Measurements from ENCODE around the gene LCE1B.

GRCh38 chr1:152777510-152778137 lies 34.1 kb upstream of the LCE1B start:
- TF ChIP-seq PREB (CRISPR knock-in tag; IDR thresholded peaks at IDR 0.05; ENCODE audit: borderline replicate concordance) (no peak), CTCF (IDR thresholded peaks at IDR 0.05) (no peak), ZNF281 (CRISPR knock-in tag; IDR thresholded peaks at IDR 0.05) (no peak), E2F5 (CRISPR knock-in tag; IDR thresholded peaks at IDR 0.05) (no peak), CREB1 (CRISPR knock-in tag; IDR thresholded peaks at IDR 0.05) (no peak), ZNF121 (CRISPR knock-in tag; IDR thresholded peaks at IDR 0.05) (no peak), PRRX2 (CRISPR knock-in tag; IDR thresholded peaks at IDR 0.05) (no peak), ZBTB21 (CRISPR knock-in tag; IDR thresholded peaks at IDR 0.05; ENCODE audit: borderline replicate concordance) (no peak), SMAD3 (CRISPR knock-in tag; IDR thresholded peaks at IDR 0.05; ENCODE audit: borderline replicate concordance) (no peak), MYBL2 (CRISPR knock-in tag; IDR thresholded peaks at IDR 0.05) (no peak), USF2 (CRISPR knock-in tag; IDR thresholded peaks at IDR 0.05) (no peak)
